ENCODE measurements around the gene NR2F1-AS1.
A peak's percentile ranks its signal among the peaks of the same experiment; 100 is the strongest.

NR2F1-AS1 gene

GRCh38 chr5:93589152-93589828 lies 8.3 kb upstream of the NR2F1-AS1 start:
- no peak for DNase-seq

- DNase-seq: no peak
Observed at GRCh38 chr5:93588352-93589151, 7.5 kb upstream of the NR2F1-AS1 start.

- DNase-seq: no peak
Observed at GRCh38 chr5:93587597-93588351, 6.8 kb upstream of the NR2F1-AS1 start.

GRCh38 chr5:93586736-93587596 lies 5.9 kb upstream of the NR2F1-AS1 start:
- DNase-seq: no peak

- DNase-seq: no peak
Observed at GRCh38 chr5:93585767-93586385, 4.9 kb upstream of the NR2F1-AS1 start.

GRCh38 chr5:93585041-93585766 lies 4.2 kb upstream of the NR2F1-AS1 start:
- no peak for DNase-seq

GRCh38 chr5:93584596-93585040 lies 3.6 kb upstream of the NR2F1-AS1 start:
- no peak for DNase-seq

- no peak for DNase-seq
Observed at GRCh38 chr5:93583768-93584595, 3.0 kb upstream of the NR2F1-AS1 start.

GRCh38 chr5:93583439-93583767 lies 2.4 kb upstream of the NR2F1-AS1 start:
- no peak for DNase-seq

- peak; percentile 76 for DNase-seq
Observed at GRCh38 chr5:93582677-93583438, 1.8 kb upstream of the NR2F1-AS1 start, which contains the start of gene NR2F1. NR2F1 (plus strand) TSS chr5:93583222; CDS start chr5:93585024, 1,802 bp downstream.

GRCh38 chr5:93582167-93582462 lies 1.1 kb upstream of the NR2F1-AS1 start:
- no peak for DNase-seq

GRCh38 chr5:93580063-93580926 lies 724 bp downstream of the NR2F1-AS1 start:
- no peak for DNase-seq

- DNase-seq: no peak
Observed at GRCh38 chr5:93579692-93580062, 1.3 kb downstream of the NR2F1-AS1 start.

- DNase-seq: no peak
Observed at GRCh38 chr5:93578813-93579691, 2.0 kb downstream of the NR2F1-AS1 start.

GRCh38 chr5:93577854-93578812 lies 2.9 kb downstream of the NR2F1-AS1 start:
- no peak for DNase-seq

- DNase-seq: no peak
Observed at GRCh38 chr5:93576994-93577853, 3.8 kb downstream of the NR2F1-AS1 start.

All from amniotic stem cell (primary cell).